Liver (tissue), 9 donors: ENCODE data around the gene RFPL2. TPM values are rescaled to one million over a fixed set of nuclear protein-coding genes. Genes with fewer than 3 reads are reported as not detected.
"Not testable (repeated sequence)": the region's sequence is repeated elsewhere in the genome, so short reads cannot be mapped to it uniquely, and the experiment has no call there.

ENCODE experiments used
- DNase-seq: peaks from one replicate; pipeline ENCODE4 v3.0.0-alpha.2; 2017; ENCODE audit warnings: low spot score
- H3K27ac ChIP-seq, 2 donors: one replicate each; pipeline ENCODE4 v1.7.0; 2013; ENCODE audit warnings: inconsistent platforms in 2 of 2, low read length in 2 of 2, control low read depth in 1 of 2, low read depth in 1 of 2, mild to moderate bottlenecking in 1 of 2
- H3K27me3 ChIP-seq, 4 donors: one replicate each; pipeline versions ENCODE4 v1.6.1 to v1.7.0; 2013; ENCODE audit warnings: low read length in 3 of 4, inconsistent platforms in 1 of 4, mild to moderate bottlenecking in 1 of 4, moderate library complexity in 1 of 4; ENCODE audit not compliant: control insufficient read depth in 4 of 4, insufficient read depth in 4 of 4
- H3K36me3 ChIP-seq, 4 donors: one replicate each; pipeline versions ENCODE4 v1.6.1 to v1.7.0; 2013; ENCODE audit warnings: low read length in 3 of 4, mild to moderate bottlenecking in 3 of 4, low read depth in 1 of 4, moderate library complexity in 1 of 4; ENCODE audit not compliant: control insufficient read depth in 4 of 4, insufficient read depth in 3 of 4
- H3K4me1 ChIP-seq, 4 donors: one replicate each; pipeline versions ENCODE4 v1.6.1 to v1.7.0; 2013; ENCODE audit warnings: low read length in 3 of 4, mild to moderate bottlenecking in 3 of 4, moderate library complexity in 1 of 4; ENCODE audit not compliant: control insufficient read depth in 4 of 4, insufficient read depth in 4 of 4
- H3K4me3 ChIP-seq, 3 donors: one replicate each; pipeline versions ENCODE4 v1.6.1 to v1.7.0; 2013; ENCODE audit warnings: low read length in 3 of 3, control low read depth in 1 of 3, low read depth in 1 of 3, mild to moderate bottlenecking in 1 of 3
- H3K9ac ChIP-seq, 2 donors: one replicate each; pipeline ENCODE4 v1.7.0; 2013; ENCODE audit warnings: low read length in 2 of 2, mild to moderate bottlenecking in 2 of 2, moderate library complexity in 2 of 2, control low read depth in 1 of 2, low read depth in 1 of 2
- H3K9me3 ChIP-seq, 4 donors: one replicate each; pipeline versions ENCODE4 v1.6.1 to v1.7.0; 2013; ENCODE audit warnings: low read length in 3 of 4; ENCODE audit not compliant: control insufficient read depth in 4 of 4
- EGR1 ChIP-seq, 2 donors: IDR thresholded peaks; 2 replicates each; pipeline ENCODE4 v1.6.1; 2016 to 2018; ENCODE audit warnings: antibody characterized with exemption in 2 of 2, low read depth in 2 of 2
- FOXA1 ChIP-seq: IDR thresholded peaks from 2 replicates; pipeline ENCODE4 v1.6.1; 2016; ENCODE audit warnings: antibody characterized with exemption
- FOXA2 ChIP-seq: IDR thresholded peaks from 2 replicates; pipeline ENCODE4 v1.6.1; 2016; ENCODE audit warnings: antibody characterized with exemption
- HNF4A ChIP-seq, 2 donors: conservative IDR thresholded peaks; 2 replicates each; pipeline ENCODE4 v1.6.1; 2016; ENCODE audit warnings: antibody characterized with exemption in 2 of 2, mild to moderate bottlenecking in 2 of 2
- JUND ChIP-seq, 2 donors: IDR thresholded peaks; 2 replicates each; pipeline ENCODE4 v1.6.1; 2016; ENCODE audit warnings: antibody characterized with exemption in 2 of 2
- NR2F2 ChIP-seq: IDR thresholded peaks from 2 replicates; pipeline ENCODE4 v1.6.1; 2016; ENCODE audit warnings: antibody characterized with exemption
- TAF1 ChIP-seq: conservative IDR thresholded peaks from 2 replicates; pipeline ENCODE4 v1.6.1; 2016; ENCODE audit warnings: antibody characterized with exemption, mild to moderate bottlenecking
- WGBS: extraction: QIAGEN DNeasy Blood & Tissue Kit; methylation state at CpG from one replicate; pipeline ENCODE4 v1.1.7; 2013; 5-methylcytosine and 5-hydroxymethylcytosine counted together
- polyA plus RNA-seq, 2 donors: library from polyadenylated mRNA; stranded (reverse) in 1 of 2; unstranded in 1 of 2; fragments of 200-250 nt in 1 of 2; fragments of >200 nt in 1 of 2; fragmentation: Nextera tagmentation in 1 of 2; extraction: Ambion mirVana in 1 of 2; gene quantifications; one replicate each; pipeline versions ENCODE4 v1.2.1 to v1.2.3, GENCODE V29; 2013 to 2015
- total RNA-seq, 2 donors: library from RNA; depleted of rRNA; stranded (reverse); fragments of >200 nt; gene quantifications; one replicate each; pipeline ENCODE4 v1.2.3, GENCODE V29; 2014
- TF ChIP-seq, protein P1 (sequence below): IDR thresholded peaks from 2 replicates; pipeline ENCODE4 v1.6.1; 2016; ENCODE audit warnings: antibody characterized with exemption
- TF ChIP-seq, protein P2 (sequence below): IDR thresholded peaks from 2 replicates; pipeline ENCODE4 v1.6.1; 2016; ENCODE audit warnings: antibody characterized with exemption, mild to moderate bottlenecking
- donor health status: healthy.
- donor health status: healthy.
- donor health status: healthy.
- donor health status: healthy.
- donor health status: healthy.

Gene RFPL2
- total and polyA plus RNA-seq, 4 donors, result under 0.01 to 0.98 (median 0.07) TPM; not detected in 1

DNA sequence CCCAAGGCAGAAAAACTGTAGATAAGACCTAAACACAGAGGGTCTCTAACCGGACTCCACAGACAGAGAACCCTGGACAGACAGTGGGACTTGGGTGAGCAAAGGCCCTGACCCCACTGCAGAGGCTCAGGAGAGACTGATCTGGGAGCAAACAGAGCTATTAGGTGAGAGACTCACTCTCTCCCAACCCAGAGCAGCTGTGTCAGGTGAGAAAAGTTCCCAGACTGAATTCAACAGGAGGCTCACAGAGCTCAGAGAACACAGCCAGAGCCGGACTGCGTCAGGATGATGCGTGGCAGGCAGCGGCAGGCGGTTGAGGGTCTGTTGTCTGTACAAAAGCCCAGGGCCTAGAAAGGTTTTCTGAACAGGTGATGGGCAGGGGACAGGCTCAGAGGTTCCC is 5.5 kb downstream of the RFPL2 start:
- H3K9ac ChIP-seq, result no peak overlapping the region
- H3K27me3 ChIP-seq, result peaks cover 0 to 4% (median 0%) of the 10 kb centered on the region in 4 donors
- H3K27ac ChIP-seq, result no peak overlapping the region
- TF ChIP-seq HNF4A (conservative IDR thresholded peaks at IDR 0.05) (no peak), TAF1 (no peak), FOXA1 (no peak)
- H3K9me3 ChIP-seq, result no peaks in the 10 kb centered on the region
- H3K36me3 ChIP-seq, result no peaks in the 10 kb centered on the region
- WGBS, result 95% methylated on average over 6 of the region's 6 CpGs
- peaks cover 3 to 14% (median 8%) of the 10 kb centered on the region in 4 donors for H3K4me1 ChIP-seq
- DNase-seq, result no peak
- H3K4me3 ChIP-seq, result no peak overlapping the region

DNA sequence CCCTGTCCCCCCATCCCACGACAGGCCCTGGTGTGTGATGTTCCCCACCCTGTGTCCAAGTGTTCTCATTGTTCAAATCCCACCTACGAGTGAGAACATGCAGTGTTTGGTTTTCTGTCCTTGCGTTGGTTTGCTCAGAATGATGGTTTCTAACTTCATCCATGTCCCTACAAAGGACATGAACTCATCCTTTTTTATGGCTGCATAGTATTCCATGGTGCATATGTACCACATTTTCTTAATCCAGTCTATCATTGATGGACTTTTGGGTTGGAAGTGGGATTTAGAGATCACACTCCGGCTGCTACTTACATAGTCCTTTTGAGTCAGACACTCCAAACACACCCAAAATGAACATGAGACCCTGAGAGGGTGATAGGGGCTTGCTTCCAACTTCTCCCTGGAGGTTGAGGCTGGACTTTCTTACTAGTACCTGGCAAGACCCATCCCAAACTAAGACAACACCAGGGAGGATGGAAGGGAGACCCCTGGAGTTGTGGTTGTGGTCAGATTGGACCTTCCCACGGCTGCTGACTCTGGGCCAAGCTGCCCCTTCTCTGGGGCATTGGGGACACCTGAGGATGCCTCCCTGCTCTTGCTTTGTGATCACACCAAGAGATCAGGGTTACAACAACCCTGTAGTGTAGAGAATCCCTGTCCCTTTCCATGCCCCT is 7.2 kb downstream of the RFPL2 start:
- H3K27me3 ChIP-seq, H3K4me3 ChIP-seq, H3K27ac ChIP-seq, H3K36me3 ChIP-seq, H3K9ac ChIP-seq, H3K4me1 ChIP-seq, DNase-seq, H3K9me3 ChIP-seq: not testable (repeated sequence)
- WGBS, result 87% methylated on average over 5 of the region's 5 CpGs

DNA sequence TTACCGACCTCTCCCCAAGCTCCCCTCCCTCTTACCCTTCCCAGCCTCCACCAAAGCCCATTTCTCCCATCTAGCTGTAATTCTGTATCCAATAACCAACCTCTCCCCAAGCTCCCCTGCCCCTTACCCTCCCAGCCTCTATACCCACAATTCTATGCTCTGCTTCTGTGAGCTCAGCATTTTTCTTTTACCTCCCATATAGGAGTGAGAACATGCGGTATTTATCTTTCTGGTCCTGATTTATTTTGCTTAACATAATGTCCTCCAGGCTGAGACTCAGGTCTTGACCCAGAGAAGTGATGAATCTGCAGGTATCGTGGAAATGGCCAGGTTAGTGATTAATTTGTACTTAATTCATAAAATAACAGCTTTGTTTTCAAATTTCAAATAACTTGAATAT is 9.0 kb downstream of the RFPL2 start:
- H3K4me1 ChIP-seq, H3K4me3 ChIP-seq, H3K27ac ChIP-seq, H3K9me3 ChIP-seq, H3K27me3 ChIP-seq, H3K36me3 ChIP-seq, DNase-seq, H3K9ac ChIP-seq: not testable (repeated sequence)
- 79% methylated on average over 3 of the region's 3 CpGs for WGBS

DNA sequence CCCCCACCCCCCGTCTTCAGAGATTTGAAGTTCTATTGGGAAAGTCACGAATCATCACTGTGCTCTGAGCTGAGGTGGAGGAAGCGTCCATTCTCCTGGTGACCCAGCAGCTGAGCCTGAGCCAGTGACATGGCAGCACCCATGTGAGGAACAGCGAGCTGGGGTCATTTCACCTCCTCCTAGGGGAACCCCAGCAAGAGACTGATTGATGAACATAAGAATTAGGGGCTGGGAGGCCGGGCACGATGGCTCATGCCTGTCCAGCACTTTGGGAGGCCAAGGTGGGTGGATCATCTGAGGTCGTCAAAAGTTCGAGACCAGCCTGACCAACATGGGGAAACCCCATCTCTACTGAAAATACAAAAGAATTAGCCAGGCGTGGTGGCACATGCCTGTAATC is 11.5 kb downstream of the RFPL2 start:
- 86% methylated on average over 9 of the region's 9 CpGs for WGBS

DNA sequence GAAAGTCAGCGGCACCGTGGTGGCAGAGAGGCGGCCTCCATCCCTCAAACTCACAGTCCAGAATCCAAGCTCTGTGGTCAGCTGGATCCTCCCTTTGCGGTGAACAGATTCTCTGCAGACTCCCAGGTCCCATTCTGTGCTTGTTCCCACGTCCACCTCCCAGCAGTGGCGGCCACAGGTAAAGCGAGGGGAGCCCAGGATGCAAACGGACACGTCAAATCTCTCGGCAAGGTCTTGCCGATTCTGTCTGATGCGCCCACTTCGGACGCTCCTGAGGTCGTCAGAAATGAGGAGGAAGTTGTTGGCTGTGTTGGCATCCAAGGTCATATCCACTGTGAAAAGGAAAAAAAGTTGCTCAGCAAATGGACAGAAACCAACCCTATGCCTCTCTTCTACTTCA is 13.9 kb downstream of the RFPL2 start:
- not testable (repeated sequence) for H3K27me3 ChIP-seq, H3K9ac ChIP-seq, H3K9me3 ChIP-seq, DNase-seq, H3K4me3 ChIP-seq, H3K27ac ChIP-seq, H3K36me3 ChIP-seq, H3K4me1 ChIP-seq
- WGBS, result 88% methylated on average over 15 of the region's 15 CpGs

More for the DNA sequence above, 11.5 kb downstream of the RFPL2 start:
- not testable (repeated sequence) for H3K27me3 ChIP-seq, H3K36me3 ChIP-seq, H3K9me3 ChIP-seq, H3K4me1 ChIP-seq, H3K27ac ChIP-seq, H3K4me3 ChIP-seq, H3K9ac ChIP-seq, DNase-seq

DNA sequence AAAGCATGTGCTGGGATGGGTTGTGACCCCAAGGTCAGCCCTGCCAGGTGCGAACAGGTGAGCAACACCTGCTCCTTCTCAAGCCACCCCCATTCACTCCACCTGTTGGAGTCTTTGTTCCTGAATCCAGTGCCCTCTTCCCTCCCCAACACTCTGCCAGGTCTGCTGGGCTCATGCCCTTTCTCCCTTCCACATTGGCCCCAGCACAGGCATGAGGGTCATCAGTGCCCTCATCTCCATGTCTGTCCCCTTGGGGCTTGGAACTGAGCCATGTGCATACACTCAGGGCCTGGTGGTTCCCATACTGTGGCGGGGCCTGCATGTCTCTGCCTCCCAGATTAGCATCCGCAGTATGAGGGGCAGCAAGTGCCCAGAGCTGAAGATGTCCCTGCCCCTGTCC is 19.1 kb downstream of the RFPL2 start:
- Histone ChIP-seq H3K4me1 (no peaks in the 10 kb centered on the region), H3K36me3 (no peaks in the 10 kb centered on the region), H3K27ac (no peak overlapping the region), H3K27me3 (peaks cover 0 to 4% (median 0%) of the 10 kb centered on the region in 4 donors), H3K4me3 (no peak overlapping the region), H3K9ac (no peak overlapping the region), H3K9me3 (no peaks in the 10 kb centered on the region)
- no peak for DNase-seq
- 89% methylated on average over 3 of the region's 3 CpGs for WGBS
- TF ChIP-seq JUND (IDR thresholded peaks at IDR 0.05), result no peak
- TF ChIP-seq, protein P1, sequence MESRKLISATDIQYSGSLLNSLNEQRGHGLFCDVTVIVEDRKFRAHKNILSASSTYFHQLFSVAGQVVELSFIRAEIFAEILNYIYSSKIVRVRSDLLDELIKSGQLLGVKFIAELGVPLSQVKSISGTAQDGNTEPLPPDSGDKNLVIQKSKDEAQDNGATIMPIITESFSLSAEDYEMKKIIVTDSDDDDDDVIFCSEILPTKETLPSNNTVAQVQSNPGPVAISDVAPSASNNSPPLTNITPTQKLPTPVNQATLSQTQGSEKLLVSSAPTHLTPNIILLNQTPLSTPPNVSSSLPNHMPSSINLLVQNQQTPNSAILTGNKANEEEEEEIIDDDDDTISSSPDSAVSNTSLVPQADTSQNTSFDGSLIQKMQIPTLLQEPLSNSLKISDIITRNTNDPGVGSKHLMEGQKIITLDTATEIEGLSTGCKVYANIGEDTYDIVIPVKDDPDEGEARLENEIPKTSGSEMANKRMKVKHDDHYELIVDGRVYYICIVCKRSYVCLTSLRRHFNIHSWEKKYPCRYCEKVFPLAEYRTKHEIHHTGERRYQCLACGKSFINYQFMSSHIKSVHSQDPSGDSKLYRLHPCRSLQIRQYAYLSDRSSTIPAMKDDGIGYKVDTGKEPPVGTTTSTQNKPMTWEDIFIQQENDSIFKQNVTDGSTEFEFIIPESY, result no peak
- TF ChIP-seq NR2F2, result no peak
- TF ChIP-seq, protein P2, sequence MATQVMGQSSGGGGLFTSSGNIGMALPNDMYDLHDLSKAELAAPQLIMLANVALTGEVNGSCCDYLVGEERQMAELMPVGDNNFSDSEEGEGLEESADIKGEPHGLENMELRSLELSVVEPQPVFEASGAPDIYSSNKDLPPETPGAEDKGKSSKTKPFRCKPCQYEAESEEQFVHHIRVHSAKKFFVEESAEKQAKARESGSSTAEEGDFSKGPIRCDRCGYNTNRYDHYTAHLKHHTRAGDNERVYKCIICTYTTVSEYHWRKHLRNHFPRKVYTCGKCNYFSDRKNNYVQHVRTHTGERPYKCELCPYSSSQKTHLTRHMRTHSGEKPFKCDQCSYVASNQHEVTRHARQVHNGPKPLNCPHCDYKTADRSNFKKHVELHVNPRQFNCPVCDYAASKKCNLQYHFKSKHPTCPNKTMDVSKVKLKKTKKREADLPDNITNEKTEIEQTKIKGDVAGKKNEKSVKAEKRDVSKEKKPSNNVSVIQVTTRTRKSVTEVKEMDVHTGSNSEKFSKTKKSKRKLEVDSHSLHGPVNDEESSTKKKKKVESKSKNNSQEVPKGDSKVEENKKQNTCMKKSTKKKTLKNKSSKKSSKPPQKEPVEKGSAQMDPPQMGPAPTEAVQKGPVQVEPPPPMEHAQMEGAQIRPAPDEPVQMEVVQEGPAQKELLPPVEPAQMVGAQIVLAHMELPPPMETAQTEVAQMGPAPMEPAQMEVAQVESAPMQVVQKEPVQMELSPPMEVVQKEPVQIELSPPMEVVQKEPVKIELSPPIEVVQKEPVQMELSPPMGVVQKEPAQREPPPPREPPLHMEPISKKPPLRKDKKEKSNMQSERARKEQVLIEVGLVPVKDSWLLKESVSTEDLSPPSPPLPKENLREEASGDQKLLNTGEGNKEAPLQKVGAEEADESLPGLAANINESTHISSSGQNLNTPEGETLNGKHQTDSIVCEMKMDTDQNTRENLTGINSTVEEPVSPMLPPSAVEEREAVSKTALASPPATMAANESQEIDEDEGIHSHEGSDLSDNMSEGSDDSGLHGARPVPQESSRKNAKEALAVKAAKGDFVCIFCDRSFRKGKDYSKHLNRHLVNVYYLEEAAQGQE, result no peak
- no peak for TF ChIP-seq EGR1 (IDR thresholded peaks at IDR 0.05; ENCODE audit: low read depth in 2 of 2)
- no peak for TF ChIP-seq FOXA2
- TF ChIP-seq TAF1, result no peak
- TF ChIP-seq HNF4A (conservative IDR thresholded peaks at IDR 0.05), result no peak
